Right lobe of liver (tissue), 4 donors: ENCODE measurements around the gene UGT1A8.

Experiments used
- POLR2A ChIP-seq: fragments of 450-650 bp; IDR thresholded peaks from one replicate; pipeline ENCODE4 v1.6.1; 2017; ENCODE audit warnings: antibody characterized with exemption, mild to moderate bottlenecking
- TF ChIP-seq, protein P1 (sequence below), 4 donors: fragments of 200-600 bp in 3 of 4; fragments of 450-650 bp in 1 of 4; IDR thresholded peaks; one replicate each; pipeline versions ENCODE4 v1.5.1 to v1.8.0; 2016 to 2022; ENCODE audit warnings: antibody characterized with exemption in 4 of 4, mild to moderate bottlenecking in 2 of 4
- donor health status: DM: no; HTN: no; CAD: no.
- donor health status: DM: no; HTN: no; CAD: no.
- donor health status: DM: no; HTN: yes; CAD: no.

DNA sequence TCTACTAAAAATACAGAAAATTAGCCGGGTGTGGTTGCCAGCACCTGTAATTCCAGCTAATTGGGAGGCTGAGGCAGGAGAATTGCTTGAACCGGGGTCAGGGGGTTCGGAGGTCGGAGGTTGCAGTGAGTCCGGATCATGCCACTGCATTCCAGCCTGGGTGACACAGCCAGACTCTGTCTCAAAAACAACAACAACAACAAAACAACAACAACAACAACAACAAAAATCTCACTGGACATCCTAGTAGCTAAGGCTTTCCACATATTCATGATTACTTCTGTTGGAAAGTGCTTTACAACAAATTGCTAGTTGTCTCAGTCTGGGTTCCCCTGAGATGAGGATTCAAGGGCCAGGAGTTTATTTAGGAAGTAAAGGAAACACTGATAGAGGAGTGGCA lies 156.4 kb downstream of the UGT1A8 start:
- TF ChIP-seq, protein P1, sequence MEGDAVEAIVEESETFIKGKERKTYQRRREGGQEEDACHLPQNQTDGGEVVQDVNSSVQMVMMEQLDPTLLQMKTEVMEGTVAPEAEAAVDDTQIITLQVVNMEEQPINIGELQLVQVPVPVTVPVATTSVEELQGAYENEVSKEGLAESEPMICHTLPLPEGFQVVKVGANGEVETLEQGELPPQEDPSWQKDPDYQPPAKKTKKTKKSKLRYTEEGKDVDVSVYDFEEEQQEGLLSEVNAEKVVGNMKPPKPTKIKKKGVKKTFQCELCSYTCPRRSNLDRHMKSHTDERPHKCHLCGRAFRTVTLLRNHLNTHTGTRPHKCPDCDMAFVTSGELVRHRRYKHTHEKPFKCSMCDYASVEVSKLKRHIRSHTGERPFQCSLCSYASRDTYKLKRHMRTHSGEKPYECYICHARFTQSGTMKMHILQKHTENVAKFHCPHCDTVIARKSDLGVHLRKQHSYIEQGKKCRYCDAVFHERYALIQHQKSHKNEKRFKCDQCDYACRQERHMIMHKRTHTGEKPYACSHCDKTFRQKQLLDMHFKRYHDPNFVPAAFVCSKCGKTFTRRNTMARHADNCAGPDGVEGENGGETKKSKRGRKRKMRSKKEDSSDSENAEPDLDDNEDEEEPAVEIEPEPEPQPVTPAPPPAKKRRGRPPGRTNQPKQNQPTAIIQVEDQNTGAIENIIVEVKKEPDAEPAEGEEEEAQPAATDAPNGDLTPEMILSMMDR (IDR thresholded peaks at IDR 0.05): no peak
- no peak for TF ChIP-seq POLR2A
